ENCODE results near the gene OR1J4.
"Not testable (repeated sequence)": the region's sequence is repeated elsewhere in the genome, so short reads cannot be mapped to it uniquely, and the experiment has no call there.

The OR1J4 gene, protein sequence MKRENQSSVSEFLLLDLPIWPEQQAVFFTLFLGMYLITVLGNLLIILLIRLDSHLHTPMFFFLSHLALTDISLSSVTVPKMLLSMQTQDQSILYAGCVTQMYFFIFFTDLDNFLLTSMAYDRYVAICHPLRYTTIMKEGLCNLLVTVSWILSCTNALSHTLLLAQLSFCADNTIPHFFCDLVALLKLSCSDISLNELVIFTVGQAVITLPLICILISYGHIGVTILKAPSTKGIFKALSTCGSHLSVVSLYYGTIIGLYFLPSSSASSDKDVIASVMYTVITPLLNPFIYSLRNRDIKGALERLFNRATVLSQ

DNA sequence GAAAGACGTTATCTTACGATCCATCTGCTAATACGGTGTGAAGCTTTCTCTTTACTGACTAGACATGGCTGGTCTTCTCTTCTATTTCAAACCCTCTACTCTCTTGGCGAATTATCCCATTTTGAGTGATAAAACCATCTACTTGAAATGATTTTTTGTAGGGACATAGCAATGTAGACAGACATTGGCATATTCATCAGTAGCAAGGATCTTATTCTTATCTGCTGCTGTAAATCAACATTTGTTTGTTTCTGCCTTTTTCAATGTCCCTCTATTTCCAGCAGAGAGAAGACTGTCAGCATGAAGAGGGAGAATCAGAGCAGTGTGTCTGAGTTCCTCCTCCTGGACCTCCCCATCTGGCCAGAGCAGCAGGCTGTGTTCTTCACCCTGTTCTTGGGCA lies at the start of gene OR1J4:
Gene OR1J4, plus strand, starts transcription at position 301 of the 400 bp plus-strand sequence. Its CDS starts 0 bp downstream, at position 301.
- DNase-seq = no peak

DNA sequence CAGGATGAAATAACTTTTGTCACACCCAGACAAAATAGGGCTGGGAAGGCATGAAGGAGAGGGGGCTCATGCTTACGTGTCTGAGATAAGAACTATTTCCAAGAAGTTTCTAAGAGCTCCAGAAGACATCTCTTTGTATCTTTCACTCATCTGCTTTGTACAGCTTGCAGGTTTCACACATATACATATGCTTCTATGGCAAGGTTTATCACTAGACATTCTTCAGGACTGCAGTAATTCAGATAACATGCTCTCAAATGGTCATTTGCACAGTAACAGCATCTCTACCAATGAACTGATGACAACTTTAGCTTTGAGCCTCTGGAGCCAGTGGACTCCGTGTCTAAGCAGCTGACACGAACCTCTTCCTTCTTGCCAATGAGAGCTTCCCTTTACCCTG lies 44.4 kb upstream of the OR1J4 start:
- no peak for DNase-seq

DNA sequence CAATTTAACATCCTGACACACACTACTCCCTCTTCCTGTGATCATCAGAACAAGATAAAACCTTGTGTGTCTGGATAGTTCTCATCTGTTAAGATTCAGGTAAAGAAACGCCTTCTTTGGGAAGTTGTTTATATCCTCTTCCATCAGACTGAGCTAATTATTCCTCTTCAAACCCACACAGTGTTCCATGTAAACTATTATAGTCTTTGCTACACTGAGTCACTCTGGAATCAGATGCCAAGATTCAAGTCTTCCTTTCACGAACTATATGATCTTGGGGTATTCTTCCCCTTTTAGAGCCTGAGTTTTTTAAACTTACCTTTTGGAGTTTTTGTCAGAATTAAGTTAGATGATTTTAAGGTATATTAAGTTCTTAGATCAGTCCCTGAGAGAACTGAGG lies 43.2 kb upstream of the OR1J4 start:
- no peak for DNase-seq

DNA sequence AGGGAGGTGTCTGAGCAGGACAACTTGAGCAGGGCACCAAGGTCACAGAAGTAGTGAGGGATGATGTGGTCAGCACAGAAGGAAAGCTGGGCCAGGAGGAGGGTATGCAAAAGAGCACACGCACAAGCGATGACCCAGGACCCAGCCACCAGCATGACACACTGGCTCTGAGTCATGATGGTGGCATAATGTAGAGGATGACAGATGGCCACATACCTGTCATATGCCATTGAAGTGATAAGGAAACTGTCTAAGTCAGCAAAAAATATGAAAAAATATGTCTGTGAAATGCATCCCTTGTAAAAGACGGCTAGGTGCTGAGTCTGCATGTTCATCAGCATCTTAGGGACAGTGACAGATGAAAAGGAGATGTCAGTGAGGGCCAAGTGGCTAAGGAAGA lies 41.6 kb upstream of the OR1J4 start:
- no peak for DNase-seq

DNA sequence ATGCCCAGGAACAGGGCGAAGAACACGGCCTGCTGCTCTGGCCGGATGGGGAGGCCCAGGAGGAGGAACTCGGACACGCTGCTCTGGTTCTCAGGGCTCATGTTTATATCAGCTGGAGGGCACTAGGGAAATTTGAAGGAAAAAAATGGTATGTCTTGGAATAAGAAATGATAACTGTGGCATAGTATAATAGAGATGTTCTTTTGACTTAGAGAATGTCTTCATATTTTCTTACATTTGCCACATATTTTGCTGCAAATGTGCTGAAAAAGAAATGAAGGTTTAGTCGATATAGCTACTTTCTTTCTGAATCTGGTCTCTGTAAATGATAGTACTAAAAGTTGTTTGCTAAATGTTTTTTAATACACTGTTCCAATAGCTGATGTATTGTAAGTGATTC lies 41.1 kb upstream of the OR1J4 start, which contains the start of gene OR1J1:
Gene OR1J1, minus strand, starts transcription at position 101 of the 400 bp plus-strand sequence. Its CDS starts 0 bp downstream, at position 101.
- DNase-seq = no peak

DNA sequence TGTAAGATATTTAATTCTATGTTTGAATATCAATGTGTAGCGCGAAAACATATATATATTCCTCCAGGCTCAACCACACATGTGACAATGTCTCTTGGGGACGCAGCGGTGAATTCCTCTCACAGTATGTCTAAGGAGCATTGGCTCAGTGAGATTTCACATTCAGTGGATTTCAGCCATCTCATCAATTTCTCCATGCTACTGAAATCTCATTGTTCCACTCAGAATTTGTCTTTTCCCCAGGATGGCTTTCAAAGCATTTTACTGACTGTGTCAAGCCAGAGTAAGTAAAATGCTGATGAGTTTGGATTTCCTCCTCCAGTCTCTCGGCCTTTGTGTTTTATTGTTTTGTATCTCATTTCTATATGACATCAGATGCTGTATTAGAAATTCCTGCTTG lies 39.9 kb upstream of the OR1J4 start:
- no peak for DNase-seq

DNA sequence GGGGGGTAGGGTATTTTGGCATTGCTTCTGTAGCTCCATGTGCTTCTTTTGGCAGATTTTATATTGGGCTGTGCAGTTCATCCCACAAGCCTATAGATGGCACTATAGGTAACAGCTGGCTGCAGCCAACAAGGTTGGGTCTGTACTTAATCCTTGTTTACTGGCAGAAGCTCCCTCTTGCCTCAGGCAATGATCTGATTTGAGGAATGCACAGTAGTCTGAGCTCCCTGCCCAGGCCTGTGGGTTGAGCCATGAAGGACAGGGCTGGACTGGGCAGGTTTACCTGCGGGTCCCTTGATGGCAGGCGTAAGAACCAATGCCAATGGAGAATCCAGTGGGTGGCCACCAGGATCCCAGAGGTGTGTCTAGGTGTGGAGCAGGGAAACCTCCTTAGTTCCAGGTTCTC lies 20.1 kb upstream of the OR1J4 start:
- DNase-seq = no peak

DNA sequence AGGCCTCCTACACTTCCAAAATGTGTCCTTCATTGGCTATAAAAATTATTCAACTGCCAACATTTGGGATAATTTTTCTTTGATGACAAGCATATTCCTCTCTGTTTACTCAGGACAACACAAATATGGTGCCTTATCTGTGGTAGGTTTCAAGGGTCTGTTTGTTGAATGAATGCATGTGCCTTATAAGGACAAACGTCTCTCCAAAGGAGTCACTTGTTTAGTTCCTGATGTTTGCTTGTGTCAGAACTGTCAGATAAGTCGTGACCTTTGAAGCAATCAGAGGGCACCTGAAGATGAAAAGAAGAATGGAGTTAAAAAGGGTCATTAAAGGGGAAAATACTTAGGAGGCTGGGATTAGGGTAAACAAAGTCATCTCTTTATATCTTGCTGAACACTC lies 12.0 kb upstream of the OR1J4 start:
- DNase-seq = no peak

DNA sequence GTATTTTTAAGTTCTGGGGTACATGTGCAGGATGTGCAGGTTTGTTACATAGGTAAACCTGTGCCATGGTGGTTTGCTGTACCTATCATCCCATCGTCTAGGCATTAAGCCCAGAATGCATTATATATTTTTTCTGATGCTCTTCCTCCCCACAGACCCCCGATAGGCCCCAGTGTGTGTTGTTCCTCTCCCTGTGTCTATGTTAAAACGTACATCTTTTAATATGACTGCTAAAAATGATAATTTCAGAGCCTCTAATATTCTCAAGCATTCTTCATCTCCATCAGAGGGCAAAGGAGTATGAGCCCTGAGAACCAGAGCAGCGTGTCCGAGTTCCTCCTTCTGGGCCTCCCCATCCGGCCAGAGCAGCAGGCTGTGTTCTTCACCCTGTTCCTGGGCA lies 8.4 kb upstream of the OR1J4 start, which contains the start of gene OR1J2:
Gene OR1J2, plus strand, starts transcription at position 301 of the 400 bp plus-strand sequence. Its CDS starts 0 bp downstream, at position 301.
- no peak for DNase-seq

DNA sequence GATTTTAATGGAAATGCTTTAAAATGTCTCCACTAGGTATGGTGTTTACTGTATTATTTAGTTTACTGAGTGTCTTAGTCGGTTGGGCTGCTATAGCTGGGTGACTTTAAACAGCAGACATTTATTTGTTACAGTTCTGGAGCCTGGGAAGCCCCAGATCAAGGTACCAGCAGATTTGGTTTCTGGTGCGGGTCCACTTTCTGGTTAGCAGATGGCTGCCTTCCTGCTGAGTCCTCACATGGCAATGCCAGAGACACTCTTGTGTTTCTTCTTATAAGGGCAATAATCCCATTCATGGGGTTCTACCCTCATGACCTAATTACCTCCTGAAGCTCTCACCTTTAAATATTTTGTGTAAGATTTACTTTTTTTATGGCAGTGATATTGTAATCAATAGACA lies 715 bp upstream of the OR1J4 start:
- no peak for DNase-seq

DNA sequence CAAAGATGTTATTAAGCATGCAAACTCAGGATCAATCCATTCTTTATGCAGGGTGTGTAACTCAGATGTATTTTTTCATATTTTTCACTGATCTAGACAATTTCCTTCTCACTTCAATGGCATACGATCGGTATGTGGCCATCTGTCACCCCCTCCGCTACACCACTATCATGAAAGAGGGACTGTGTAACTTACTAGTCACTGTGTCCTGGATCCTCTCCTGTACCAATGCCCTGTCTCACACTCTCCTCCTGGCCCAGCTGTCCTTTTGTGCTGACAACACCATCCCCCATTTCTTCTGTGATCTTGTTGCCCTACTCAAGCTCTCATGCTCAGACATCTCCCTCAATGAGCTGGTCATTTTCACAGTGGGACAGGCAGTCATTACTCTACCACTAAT lies 435 bp downstream of the OR1J4 start:
- DNase-seq = no peak

DNA sequence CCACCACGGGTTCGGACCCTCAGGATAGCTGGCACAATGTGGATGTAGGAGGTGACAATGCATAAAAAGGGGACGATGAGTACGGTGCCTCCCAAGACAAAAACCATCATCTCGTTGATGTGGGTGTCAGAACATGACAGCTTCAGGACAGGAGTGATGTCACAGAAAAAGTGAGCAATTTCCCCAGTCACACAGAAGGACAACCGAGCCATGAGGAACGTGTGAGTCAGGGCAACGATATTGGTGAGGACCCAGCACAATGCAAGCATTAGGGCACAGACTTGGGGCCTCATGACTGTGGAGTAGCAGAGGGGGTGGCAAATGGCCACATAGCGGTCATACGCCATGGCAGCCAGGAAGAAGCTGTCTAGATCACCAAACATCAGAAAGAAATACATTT lies 7.7 kb downstream of the OR1J4 start:
- no peak for DNase-seq

DNA sequence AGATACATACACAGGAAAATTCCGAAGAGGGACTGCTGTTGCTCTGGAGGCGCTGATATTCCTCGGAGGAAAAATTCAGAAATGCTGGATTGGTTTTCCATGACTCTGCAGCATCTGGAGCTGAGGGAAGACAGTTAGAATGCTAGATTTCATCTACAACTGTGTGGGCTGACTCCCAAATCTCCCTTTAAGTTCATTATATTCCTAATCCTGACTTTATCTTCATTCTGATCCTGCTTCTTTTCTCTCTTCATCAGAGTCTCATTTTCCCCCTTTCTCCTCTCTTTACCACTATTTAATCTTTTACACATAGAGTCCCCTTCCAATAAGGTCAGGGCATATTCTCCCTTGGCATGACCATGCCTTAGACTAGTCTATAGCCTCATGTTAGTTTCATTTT lies 8.3 kb downstream of the OR1J4 start, which contains the start of gene OR1N1:
Gene OR1N1, minus strand, starts transcription at position 101 of the 400 bp plus-strand sequence. Its CDS starts 0 bp downstream, at position 101.
- DNase-seq = no peak

DNA sequence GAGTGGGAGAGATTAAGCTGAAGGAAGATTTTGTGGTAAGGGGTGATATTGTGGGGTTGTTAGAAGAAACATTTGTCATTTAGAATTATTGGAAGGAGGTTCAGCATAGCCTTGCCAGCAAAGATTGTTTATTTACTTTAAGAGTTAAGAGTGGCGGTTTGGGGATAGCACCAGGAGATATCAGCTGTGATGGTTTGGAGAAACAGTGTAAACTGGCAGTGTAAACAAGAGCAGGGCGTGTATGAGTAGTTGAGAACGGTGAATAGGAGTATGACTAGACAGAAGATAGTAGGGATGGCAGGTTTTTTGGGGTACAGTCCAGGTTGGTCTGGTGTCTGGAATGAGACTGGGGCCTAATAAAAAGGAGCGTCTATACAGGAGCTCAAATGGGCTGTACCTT lies 12.2 kb downstream of the OR1J4 start:
- not testable (repeated sequence) for DNase-seq

DNA sequence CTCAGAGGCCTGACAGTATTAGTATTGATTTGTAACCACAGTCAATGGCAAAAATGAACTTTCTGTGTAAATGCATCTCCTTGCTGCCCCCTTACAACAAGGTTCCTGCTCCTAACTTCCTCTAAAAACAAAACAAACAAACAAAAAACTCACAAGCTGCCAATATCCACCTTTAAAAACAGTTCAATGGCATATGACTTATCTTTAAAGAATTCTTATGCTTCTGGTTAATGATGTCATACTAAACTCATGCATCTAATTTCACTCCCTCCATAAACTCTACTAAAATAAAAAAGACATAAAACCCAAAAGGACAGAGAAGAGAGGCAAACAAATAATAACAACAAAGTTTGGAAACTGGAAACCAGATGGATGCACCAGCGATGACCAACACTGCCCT lies 17.2 kb downstream of the OR1J4 start:
- no peak for DNase-seq

DNA sequence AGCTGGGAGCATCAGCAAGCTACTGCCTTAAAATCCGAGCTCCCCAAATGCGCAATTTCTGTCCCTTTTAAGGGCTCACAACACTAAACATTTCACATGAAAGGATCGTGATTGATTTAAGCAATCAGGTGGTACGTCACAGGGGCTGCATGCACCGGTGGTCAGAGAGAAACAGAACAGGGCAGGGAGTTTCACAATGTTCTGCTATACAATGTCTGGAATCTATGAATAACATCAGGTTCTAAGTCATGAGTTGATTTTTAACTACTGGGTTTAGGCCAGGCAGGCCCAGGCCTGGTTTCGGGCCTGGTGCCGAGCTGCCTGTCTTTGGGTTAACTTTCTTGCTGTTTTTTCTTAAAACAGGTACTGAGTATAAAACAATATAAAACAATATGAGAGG lies 18.1 kb downstream of the OR1J4 start:
- not testable (repeated sequence) for DNase-seq

DNA sequence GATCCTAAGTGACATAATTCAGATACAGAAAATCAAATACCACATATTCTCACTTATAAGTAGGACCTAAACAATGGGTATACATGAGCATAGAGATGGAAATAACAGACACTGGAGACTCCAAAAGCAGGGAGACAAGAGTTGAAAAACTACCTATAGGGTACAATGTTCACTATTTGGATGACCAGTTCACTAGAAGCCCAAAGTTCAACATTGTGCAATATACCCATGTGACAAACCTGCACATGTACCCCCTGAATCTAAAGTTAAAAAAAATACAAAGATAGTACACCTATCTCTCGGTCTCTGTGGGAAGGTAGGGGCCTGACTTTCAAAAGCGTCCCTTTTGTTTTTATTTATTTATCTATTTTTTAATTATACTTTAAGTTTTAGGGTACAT lies 19.8 kb downstream of the OR1J4 start:
- no peak for DNase-seq

DNA sequence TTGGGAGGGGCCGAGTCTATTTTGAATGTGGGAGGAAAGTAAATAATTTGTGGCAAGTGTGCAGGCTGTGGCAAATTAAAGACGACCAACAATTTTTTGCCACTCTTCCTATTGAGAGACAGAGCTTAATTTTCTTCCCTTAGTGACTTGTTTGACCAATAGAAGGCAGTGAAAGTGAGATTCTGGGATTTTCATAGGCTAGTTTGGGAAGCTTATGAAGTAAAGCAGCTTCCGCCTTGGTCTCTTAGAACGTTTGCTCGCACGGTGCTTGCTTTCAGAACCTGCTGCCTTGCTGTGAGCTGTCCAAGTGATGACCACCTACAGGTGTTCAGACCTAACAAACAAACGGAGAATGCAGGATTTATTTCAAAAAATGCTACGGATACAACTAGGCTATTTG lies 27.3 kb downstream of the OR1J4 start:
- DNase-seq = no peak

DNA sequence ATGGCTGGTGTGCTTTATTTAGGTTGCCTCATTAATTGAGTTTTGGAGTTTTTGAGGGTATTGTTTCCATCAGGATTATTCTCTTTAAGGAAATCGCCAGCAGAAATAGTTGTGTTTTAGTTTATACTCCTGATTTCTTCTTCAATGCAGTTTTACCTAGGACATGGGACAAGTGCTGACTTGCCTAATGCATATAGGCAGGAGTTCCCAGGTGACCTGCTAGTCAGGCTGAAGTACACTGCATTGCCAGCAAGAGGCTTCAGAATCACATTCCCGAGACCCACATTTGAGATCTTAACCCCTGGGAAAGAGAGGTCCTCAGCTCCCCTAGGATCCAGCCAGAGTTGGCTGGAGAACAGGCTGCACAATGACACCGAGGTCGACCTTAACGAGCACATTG lies 32.4 kb downstream of the OR1J4 start:
- no peak for DNase-seq

DNA sequence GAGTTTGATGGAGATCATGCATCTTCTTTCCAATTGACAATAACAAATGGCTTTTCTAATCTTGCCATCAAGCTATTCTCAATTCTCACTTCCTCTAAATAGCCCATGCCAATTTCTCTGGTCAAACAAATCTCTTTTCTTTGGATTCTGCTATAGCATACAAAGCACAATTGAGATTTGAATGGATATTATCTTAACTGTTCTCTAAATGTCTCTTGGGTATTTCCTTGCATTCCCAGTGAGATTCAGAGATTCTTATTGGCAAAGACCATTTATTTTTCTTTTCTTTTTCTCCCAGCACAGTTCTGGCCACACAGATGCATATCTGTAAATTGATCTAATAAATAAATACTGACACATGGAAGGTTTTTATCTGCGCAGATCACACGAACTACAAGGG lies 33.9 kb downstream of the OR1J4 start, which contains the start of gene OR1N2:
Gene OR1N2, plus strand, starts transcription at position 301 of the 400 bp plus-strand sequence. CDS start 100 bp downstream, outside the sequence.
- DNase-seq = no peak

DNA sequence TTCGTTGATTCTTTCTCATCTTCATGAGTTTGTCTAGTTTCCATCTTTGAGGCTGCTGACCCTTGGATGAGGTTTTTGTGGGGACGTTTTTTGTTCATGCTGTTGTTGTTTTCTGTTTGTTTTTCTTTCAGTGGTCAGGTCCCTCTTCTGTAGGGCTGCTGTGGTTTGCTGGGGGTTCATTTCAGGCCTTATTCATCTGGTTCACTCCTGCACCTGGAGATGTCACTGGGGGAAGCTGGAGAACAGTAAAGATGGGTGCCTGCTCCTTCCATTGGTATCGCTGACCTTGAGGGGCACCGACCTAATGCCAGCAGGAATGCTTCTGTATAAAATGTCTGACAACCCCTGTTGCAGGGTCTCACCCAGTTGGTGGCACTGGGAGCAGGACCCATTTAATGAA lies 42.5 kb downstream of the OR1J4 start:
- DNase-seq = no peak

DNA sequence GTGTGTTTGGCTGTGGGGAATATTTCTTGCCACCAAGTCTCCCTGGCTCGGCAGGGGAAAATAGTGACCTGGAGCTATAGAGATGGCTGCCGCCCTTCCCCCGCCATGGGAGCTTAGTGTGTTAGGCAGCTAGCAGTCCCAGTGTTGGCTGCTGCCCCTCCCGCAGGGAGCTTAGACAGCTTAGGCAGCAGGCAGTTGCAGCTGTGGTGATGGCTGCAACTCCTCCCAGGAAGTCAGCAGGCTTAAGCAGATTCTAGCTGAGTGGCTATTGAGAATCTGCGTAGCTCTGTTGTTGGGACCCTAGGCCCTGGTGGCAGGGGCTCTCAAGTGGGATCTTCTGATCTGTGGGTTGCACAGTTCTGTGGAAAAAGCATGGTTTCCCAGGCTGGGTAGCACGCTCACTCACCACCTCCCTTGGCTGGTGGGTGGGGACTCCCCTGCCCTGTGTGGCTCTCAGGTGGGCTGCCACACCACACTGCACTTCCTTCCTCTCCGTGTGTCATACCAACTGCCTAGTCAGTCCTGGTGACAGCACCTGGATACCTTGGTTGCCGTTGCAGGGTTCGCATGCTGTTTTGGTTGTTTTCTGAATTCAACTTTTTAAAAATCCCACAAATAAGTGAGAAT lies 43.3 kb downstream of the OR1J4 start:
- DNase-seq = peak; percentile 2

DNA sequence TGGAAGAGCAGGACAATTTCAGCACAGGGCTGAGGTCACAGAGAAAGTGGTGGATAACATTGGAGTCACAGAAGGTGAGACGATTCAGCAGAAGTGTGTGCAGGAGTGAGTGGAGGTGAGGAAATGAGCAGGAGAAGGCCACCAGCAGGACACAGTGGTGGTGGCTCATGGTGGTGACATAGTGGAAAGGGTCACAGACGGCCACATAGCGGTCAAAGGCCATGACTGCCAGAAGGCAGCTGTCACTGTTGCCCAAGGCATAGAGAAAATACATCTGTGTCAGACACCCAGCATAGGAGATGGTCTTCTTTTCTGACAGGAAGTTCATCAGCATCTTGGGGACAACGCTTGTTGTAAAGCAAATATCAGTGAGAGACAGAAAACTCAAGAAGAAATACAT lies 49.0 kb downstream of the OR1J4 start:
- no peak for DNase-seq

Measured in activated T-cell treated with anti-CD3 and anti-CD28 coated beads for 4 hours (primary cell).